GM19035 (cell line): Measurements from ENCODE around the gene RABL6.
A peak's percentile ranks its signal among the peaks of the same experiment; 100 is the strongest.
"Not testable (repeated sequence)": the region's sequence is repeated elsewhere in the genome, so short reads cannot be mapped to it uniquely, and the experiment has no call there.

ENCODE experiments used
- ATAC-seq: cut with Tn5 transposase; IDR thresholded peaks from one replicate; pipeline ENCODE4 v1.9.1; 2021; ENCODE audit not compliant: unreplicated experiment

The RABL6 gene

DNA sequence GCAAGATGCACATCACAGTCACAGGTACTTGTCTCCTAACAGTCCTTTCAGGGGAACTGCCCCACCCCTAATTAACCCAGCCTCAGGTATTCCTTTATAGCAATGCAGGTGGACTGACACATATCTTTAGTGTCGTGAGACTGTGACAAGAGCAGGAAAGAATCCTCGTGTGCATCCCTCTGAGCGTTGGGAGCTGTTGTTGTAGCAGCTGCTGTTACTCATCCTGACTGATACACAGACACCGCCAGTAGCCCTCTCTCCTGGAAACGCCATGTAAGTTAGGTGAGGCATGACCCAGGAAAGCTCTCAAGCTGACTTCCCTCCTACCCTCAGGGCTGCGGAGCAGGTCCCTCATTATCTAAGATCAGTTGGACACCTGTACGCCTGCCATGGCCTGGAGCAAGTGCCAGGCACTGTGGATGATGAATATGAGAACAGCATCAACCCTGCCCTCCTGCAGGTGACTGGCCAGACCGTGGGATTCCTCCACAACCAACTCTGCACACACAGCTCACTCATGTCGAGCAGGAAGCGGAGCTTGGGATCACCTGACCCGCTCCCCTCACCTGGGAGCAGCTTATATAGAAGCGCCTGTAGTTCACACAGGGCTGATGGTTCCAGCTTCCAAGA is 33.2 kb upstream of the RABL6 start:
- no peak for ATAC-seq

DNA sequence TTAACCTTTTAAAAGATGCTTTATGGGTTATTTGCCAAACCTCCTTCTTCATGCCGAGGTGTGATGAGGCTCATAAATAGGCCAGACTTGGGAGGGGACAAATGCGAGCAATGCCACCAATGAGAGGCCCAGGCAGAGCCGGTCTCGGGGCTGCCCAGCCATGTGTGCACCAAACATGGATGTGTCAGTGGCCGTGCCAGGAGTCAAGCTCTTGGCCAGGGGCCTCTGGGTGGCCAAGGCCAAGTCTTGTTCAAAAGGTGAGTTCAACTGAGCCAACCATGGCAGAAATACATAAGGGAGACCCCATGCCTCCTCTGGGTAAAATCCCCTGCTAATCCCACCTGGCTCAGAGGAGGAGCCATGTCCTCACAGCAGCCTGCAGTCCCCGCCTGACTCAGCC is 32.6 kb upstream of the RABL6 start:
- no peak for ATAC-seq

GRCh38 chr9:136776947-136777346 is 30.8 kb upstream of the RABL6 start:
- no peak for ATAC-seq

DNA sequence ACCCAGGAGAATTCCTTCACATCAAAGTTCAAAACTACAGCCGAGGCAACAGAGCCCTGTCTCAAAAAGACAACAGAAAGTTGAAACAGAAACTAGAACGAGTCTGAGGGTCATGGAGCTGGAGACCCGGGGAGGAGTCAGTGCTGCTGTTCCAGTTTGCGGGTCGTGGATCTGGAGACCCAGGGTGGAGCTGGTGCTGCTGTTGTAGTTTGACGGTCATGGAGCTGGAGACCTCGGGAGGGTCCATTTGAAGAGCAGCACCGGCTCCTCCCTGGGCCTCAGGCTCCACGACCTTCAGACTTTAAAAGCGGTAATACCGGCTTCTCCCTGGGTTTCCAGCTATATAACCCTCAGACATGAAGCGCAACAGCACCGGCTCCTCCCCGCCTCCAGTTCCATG is 30.4 kb upstream of the RABL6 start:
- ATAC-seq: no peak

DNA sequence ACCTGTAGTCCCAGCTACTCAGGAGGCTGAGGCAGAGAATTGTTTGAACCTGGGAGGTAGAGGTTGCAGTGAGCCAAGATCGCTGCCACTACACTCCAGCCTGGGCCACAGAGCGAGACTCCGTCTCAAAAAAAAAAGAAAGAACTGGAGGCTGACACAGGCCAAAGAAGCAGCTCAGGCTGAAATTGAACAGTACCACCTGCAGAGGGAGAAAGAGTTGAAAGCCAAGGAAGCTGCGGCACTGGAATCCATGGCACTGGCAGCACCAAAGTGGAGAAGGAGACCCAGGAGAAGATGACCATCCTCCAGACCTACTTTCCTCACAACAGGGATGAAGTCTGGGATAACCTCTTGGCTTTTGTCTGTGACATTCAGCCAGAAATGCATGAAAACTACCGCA is 27.9 kb upstream of the RABL6 start:
- no peak for ATAC-seq

DNA sequence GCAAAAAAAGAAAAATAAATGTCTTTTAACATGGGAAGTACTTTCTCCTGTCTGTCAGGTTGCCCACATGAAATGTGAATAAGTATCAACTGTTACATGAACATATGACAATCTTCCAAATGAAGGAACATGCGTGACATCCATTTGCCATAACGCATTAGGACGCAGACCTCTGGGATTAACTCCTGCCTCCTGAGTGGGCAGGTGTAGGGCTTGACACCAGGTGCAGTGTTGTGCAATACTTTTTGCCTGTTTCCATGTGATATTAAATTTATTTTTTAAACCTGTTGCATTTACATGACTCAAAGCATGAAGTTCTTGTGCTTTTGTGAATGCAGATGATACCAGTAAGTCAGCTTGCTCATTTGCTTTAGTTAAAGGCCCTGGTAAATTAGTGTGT is 25.3 kb upstream of the RABL6 start:
- ATAC-seq: no peak

DNA sequence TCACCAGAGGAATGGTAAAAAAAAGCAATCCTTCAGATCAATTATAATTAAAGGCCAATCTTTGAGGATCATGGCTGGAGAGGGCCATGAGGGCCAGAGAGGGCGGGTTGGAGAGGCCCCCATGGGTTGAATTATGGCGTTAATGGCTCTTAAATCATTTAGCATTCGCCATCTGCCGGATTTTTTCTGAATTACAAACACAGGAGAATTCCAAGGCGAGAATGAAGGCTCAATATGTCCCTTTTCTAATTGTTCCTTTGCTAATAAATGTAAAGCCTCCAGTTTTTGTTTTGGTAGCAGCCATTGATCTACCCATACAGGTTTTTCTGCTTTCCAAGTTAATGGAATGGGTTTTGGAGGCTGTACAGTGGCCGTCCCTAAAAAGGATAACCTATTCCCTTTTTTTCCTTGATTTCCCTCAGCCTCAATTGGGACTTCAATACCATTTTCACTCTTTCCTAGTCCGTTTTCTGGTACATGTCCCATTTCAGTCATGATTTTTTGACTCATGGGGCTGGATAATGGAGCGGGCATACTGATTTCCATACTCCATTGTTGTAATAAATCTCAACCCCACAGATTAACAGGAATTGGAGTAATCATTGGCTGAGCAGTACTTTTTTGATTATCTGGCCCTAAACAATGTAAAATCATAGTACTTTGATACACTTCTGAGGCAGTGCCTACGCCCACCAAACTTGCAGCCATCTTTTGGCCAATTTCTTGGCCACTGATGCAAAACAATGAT is 23.3 kb upstream of the RABL6 start:
- ATAC-seq: no peak

DNA sequence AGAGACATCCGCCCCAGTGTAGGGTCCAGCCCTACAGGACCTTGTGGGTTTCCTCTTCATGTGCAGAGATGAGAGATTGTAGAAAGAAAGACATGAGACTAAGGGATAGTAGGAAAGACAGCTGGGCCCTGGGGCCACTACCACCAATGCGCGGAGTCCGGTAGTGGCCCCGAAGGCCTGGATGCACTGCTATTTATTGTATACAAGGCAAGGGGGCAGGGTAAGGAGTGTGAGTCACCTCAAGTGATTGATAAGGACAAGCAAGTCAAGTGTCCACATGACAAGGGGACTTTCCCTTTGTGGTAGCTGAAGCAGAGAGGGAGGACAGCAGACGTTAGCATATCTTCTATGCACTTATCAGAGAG is 22.8 kb upstream of the RABL6 start:
- no peak for ATAC-seq

- ATAC-seq: not testable (repeated sequence)
These were observed 22.0 kb upstream of the RABL6 start for GRCh38 chr9:136785565-136786355.

GRCh38 chr9:136786451-136786850 is 21.3 kb upstream of the RABL6 start:
- ATAC-seq: no peak

- not testable (repeated sequence) for ATAC-seq
These were observed 20.8 kb upstream of the RABL6 start for GRCh38 chr9:136786983-136787382.

- no peak for ATAC-seq
These were observed 19.9 kb upstream of the RABL6 start for GRCh38 chr9:136787690-136788400.

DNA sequence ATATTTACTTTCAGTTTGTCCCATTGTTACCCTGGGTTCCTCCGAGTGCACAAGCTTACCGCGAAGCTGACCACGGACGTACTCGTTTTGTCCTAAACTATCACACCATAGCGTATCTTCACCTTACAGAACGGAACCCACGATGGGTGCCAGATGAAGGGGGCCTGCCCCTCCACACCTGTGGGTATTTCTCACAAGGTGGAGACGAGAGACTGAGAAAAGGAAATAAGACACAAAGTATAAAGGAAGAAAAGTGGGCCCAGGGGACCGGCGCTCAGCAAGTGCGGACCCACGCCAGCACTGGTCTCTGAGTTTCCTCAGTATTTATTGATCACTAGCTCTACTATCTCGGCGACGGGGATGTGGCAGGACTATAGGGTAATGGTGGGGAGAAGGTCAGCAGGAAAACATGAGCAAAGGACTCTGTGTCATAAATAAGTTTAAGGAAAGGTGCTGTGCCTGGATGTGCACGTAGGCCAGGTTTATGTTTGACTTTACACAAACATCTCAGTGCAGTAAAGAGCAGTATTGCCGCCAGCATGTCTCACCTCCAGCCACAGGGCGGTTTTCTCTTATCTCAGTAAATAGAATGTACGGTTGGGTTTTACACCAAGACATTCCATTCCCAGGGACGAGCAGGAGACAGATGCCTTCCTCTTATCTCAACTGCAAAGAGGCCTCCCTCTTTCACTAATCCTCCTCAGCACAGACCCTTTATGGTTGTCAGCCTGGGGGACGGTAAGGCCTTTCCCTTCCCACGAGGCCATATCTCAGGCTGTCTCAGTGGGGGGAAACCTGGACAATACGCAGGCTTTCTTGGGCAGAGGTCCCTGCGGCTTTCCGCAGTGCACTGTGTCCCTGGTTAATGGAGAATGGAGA is 18.9 kb upstream of the RABL6 start:
- ATAC-seq: not testable (repeated sequence)

DNA sequence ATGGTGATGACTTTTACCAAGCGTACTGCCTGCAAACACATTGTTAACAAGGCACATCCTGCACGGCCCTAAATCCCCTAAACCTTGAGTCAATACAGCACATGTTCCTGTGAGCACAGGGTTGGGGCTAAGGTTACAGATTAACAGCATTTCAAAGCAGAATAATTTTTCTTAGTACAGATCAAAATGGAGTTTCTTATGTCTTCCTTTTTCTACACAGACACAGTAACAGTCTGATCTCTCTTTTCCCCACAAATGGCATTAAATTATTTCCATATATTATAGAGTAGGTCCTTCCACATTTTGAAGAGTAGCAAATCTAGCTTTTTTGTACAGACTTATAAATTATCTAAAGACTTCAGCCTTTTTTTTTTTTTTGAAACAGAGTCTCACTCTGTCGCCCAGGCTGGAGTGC is 18.2 kb upstream of the RABL6 start:
- no peak for ATAC-seq

- ATAC-seq: peak; percentile 82
These were observed 16.9 kb upstream of the RABL6 start, which contains the start of gene TMEM141 for GRCh38 chr9:136790640-136791515. Gene TMEM141, plus strand, starts transcription at chr9:136791344. Its CDS starts 27 bp downstream, at chr9:136791371.

GRCh38 chr9:136791516-136792276 is 16.1 kb upstream of the RABL6 start:
- ATAC-seq: peak; percentile 15

DNA sequence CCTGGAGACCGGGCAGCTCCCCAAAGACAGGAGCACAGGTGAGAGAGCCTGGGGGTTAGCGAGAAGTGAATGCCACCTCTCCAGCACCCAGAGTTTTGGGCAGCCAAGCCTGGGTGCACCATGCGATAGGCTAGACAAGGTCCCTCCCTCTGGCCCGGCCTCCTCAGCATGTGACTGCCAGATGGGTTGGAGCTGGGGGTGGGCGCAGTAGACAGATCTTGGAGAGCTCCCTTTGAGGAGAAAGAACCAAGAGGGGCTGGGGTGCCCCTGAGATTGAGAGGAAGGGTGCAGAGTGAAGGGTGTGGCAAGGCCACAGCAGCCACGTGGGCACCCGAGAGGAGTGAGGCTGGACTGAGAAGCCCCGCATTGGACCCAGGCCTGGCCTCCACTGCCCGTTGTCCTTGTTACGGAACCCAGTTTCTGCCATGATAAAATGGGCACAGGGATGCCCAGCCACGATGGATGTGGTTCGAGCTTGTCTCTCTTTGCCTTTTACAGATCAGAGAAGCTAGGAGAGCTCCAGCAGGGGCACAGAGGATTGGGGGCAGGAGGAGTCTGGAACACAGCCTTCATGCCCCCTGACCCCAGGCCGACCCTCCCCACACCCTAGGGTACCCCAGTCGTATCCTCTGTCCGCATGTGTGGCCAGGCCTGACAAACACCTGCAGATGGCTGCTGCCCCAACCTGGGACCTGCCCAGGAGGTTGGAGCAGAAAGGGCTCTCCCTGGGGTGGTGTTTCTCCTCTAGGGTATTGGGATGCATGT is 15.2 kb upstream of the RABL6 start:
- no peak for ATAC-seq
